A549 (cell line): ENCODE measurements around the gene CLDN6. TPM values are rescaled to one million over a fixed set of nuclear protein-coding genes. Genes with fewer than 3 reads are reported as not detected.

ENCODE experiments used
- ATAC-seq, 2 experiments: fragments of 200-7000 bp in 1 of 2; fragments of >200 bp in 1 of 2; cut with Nextera tagmentation in 1 of 2; cut with Tn5 transposase in 1 of 2; 3 replicates each; pipeline versions ENCODE4 v1.8.0 to v1.9.1; 2018 to 2020; ENCODE audit warnings: mild to moderate bottlenecking in 1 of 2, moderate library complexity in 1 of 2
- CTCF ChIA-PET: fragments of 300-600 bp; sonication (Branson Sonifier 250); formaldehyde crosslinking; extraction: SDS; loops from one replicate; lab custom pipeline; 2021; ENCODE audit warnings: antibody characterized with exemption, inconsistent platforms; lab: Yijun Ruan, JAX
- POLR2A ChIA-PET: fragments of 350-600 bp; formaldehyde crosslinking; extraction: SDS; loops from one replicate; lab custom pipeline; 2021; ENCODE audit warnings: antibody characterized with exemption, inconsistent platforms; lab: Yijun Ruan, JAX
- DNase-seq, 2 experiments: peaks; one replicate each; pipeline versions ENCODE4 v3.0.0 to v3.0.0-alpha.2; 2011 to 2016; ENCODE audit warnings: low read depth in 1 of 2, low spot score in 1 of 2
- FAIRE-seq: peaks from 2 replicates; lab custom pipeline; 2011; peaks lifted over from hg19 to GRCh38; lab: Jason Lieb, UNC
- H3K27ac ChIP-seq, 2 experiments: fragments of >200 bp; sonication (Bioruptor Twin); formaldehyde crosslinking; 3 replicates each; pipeline ENCODE4 v1.5.1; 2016 to 2017
- H3K4me1 ChIP-seq: fragments of >200 bp; sonication (Bioruptor Twin); formaldehyde crosslinking; 3 replicates; pipeline ENCODE4 v1.6.1; 2016
- H3K4me2 ChIP-seq: fragments of >200 bp; sonication (Bioruptor Twin); formaldehyde crosslinking; 3 replicates; pipeline ENCODE4 v1.6.1; 2016
- H3K4me3 ChIP-seq: fragments of >200 bp; sonication (Bioruptor Twin); formaldehyde crosslinking; 3 replicates; pipeline ENCODE4 v1.5.1; 2016
- H3K9me3 ChIP-seq: fragments of >200 bp; sonication (Bioruptor Twin); formaldehyde crosslinking; 3 replicates; pipeline ENCODE4 v1.6.1; 2016
- BCL3 ChIP-seq: fragments of >200 bp; sonication (Bioruptor Twin); formaldehyde crosslinking; IDR thresholded peaks from 3 replicates; pipeline ENCODE4 v1.6.1; 2016
- BHLHE40 ChIP-seq: IDR thresholded peaks from 2 replicates; pipeline ENCODE4 v1.6.1; 2012; ENCODE audit warnings: low read depth, low read length, inconsistent platforms
- CBX8 ChIP-seq: fragments of 200-600 bp; sonication (generic); IDR thresholded peaks from 2 replicates; pipeline ENCODE4 v1.6.1; 2016
- CEBPB ChIP-seq, 2 experiments: fragments of >200 bp in 1 of 2; sonication (Bioruptor Twin) in 1 of 2; formaldehyde crosslinking in 1 of 2; IDR thresholded peaks; 2 replicates each; pipeline ENCODE4 v1.6.1; 2012 to 2016
- CHD2 ChIP-seq: fragments of 150-350 bp; IDR thresholded peaks from 2 replicates; pipeline ENCODE4 v1.6.1; 2014; ENCODE audit warnings: low read length; ENCODE audit not compliant: partially characterized antibody
- ESRRA ChIP-seq: fragments of 150-350 bp; IDR thresholded peaks from 2 replicates; pipeline ENCODE4 v1.6.1; 2014; ENCODE audit warnings: mild to moderate bottlenecking, low read length, borderline replicate concordance
- FOSB ChIP-seq: fragments of 250-450 bp; sonication (Bioruptor Pico); IDR thresholded peaks from 2 replicates; pipeline ENCODE4 v1.5.0; 2020; ENCODE audit warnings: mild to moderate bottlenecking, moderate library complexity
- FOXS1 ChIP-seq: fragments of 250-450 bp; sonication (Bioruptor Pico); IDR thresholded peaks from 2 replicates; pipeline ENCODE4 v1.5.0; 2020; ENCODE audit warnings: mild to moderate bottlenecking, moderate library complexity
- JUN ChIP-seq, 2 experiments: fragments of >200 bp; sonication (Bioruptor Twin); formaldehyde crosslinking; IDR thresholded peaks; 2 replicates in 1 of 2; 3 replicates in 1 of 2; pipeline ENCODE4 v1.6.1; 2016 to 2017
- JUNB ChIP-seq: fragments of >200 bp; sonication (Bioruptor Twin); formaldehyde crosslinking; IDR thresholded peaks from 2 replicates; pipeline ENCODE4 v1.6.1; 2016
- KDM5A ChIP-seq: fragments of 200-600 bp; sonication (generic); IDR thresholded peaks from 2 replicates; pipeline ENCODE4 v1.6.1; 2016; ENCODE audit warnings: antibody characterized with exemption, mild to moderate bottlenecking
- MAFK ChIP-seq: fragments of 450-650 bp; IDR thresholded peaks from 2 replicates; pipeline ENCODE4 v1.6.1; 2014; ENCODE audit not compliant: partially characterized antibody
- MAX ChIP-seq: IDR thresholded peaks from 2 replicates; pipeline ENCODE4 v1.6.1; 2012
- NFE2L2 ChIP-seq: fragments of 150-350 bp; conservative IDR thresholded peaks from 2 replicates; pipeline ENCODE4 v1.6.1; 2014; ENCODE audit warnings: low read length
- PBX3 ChIP-seq: IDR thresholded peaks from 2 replicates; pipeline ENCODE4 v1.6.1; 2012
- REST ChIP-seq: fragments of 200-600 bp; sonication (generic); IDR thresholded peaks from 2 replicates; pipeline ENCODE4 v1.6.1; 2016; ENCODE audit warnings: antibody characterized with exemption, mild to moderate bottlenecking, moderate library complexity
- RNF2 ChIP-seq: fragments of 200-600 bp; sonication (generic); IDR thresholded peaks from 2 replicates; pipeline ENCODE4 v1.6.1; 2016; ENCODE audit warnings: low read depth, mild to moderate bottlenecking, antibody characterized with exemption, moderate library complexity, borderline replicate concordance
- ZC3H11A ChIP-seq: fragments of 450-650 bp; IDR thresholded peaks from 2 replicates; pipeline ENCODE4 v1.6.1; 2014; ENCODE audit warnings: antibody characterized with exemption, mild to moderate bottlenecking
- ZSCAN20 ChIP-seq: fragments of 250-450 bp; sonication (Bioruptor Pico); IDR thresholded peaks from 2 replicates; pipeline ENCODE4 v1.8.0; 2022; ENCODE audit warnings: mild to moderate bottlenecking, moderate library complexity
- WGBS: methylation state at CpG from one replicate; pipeline ENCODE4 v1.1.6; 2017; ENCODE audit errors: missing lambda C conversion rate; 5-methylcytosine and 5-hydroxymethylcytosine counted together
- polyA plus RNA-seq, 4 experiments: library from polyadenylated mRNA; depleted of rRNA in 3 of 4; stranded (reverse); fragments of >200 nt; fragmentation: RNase III in 1 of 4; extraction: RNeasy Plus Mini Kit Qiagen cat#74134 plus additional on column Dnase treatment in 1 of 4; gene quantifications; 2 replicates in 3 of 4; 3 replicates in 1 of 4; pipeline ENCODE4 v1.2.3, GENCODE V29; 2011 to 2017

Gene CLDN6
- polyA plus RNA-seq, 2 of the 4 experiments (the other 2 are of a cell fraction), result 0.25 TPM; not detected in 1

- no peak for ATAC-seq
- CTCF ChIA-PET, result interaction anchor here (13.6 to 14.8 kb wide), 2 partner anchors 13 to 22 kb away, joined by 112 to 214 read pairs; partner anchors contain the start of genes CLDN6, HCFC1R1, THOC6 and TNFRSF12A
- 84% methylated on average over 17 of the region's 17 CpGs for WGBS
- Histone ChIP-seq H3K4me1 (peaks cover 14% of the 10 kb centered on the region), H3K4me2 (no peak overlapping the region), H3K9me3 (no peaks in the 10 kb centered on the region), H3K27ac (no peak overlapping the region)
- FAIRE-seq, result no peak
- POLR2A ChIA-PET, result interaction anchor here (9.6 kb wide), 1 partner anchor 13 kb away, joined by 107 read pairs; the partner anchor contains the start of genes HCFC1R1, THOC6 and TNFRSF12A
- TF ChIP-seq CHD2 (peak; percentile 38), JUN (IDR thresholded peaks at IDR 0.05) (no peak)
- TF ChIP-seq, all 56 proteins: peak for 1
- no peak for DNase-seq
- no peak overlapping the region for H3K4me3 ChIP-seq
These were observed 9.9 kb downstream of the CLDN6 start for GRCh38 chr16:3007957-3008689.

- Histone ChIP-seq H3K27ac (no peak overlapping the region), H3K4me3 (no peak overlapping the region), H3K4me2 (no peak overlapping the region), H3K4me1 (peaks cover 8% of the 10 kb centered on the region; the same call in 1 of the 3 replicates), H3K9me3 (no peaks in the 10 kb centered on the region)
- CTCF ChIA-PET, result interaction anchor here (13.6 to 14.8 kb wide), 2 partner anchors 13 to 22 kb away, joined by 112 to 214 read pairs; partner anchors contain the start of genes CLDN6, HCFC1R1, THOC6 and TNFRSF12A
- POLR2A ChIA-PET, result interaction anchor here (9.6 kb wide), 1 partner anchor 14 kb away, joined by 107 read pairs; the partner anchor contains the start of genes HCFC1R1, THOC6 and TNFRSF12A
- 83% methylated on average over 13 of the region's 13 CpGs for WGBS
- no peak for TF ChIP-seq ZC3H11A
- no peak for TF ChIP-seq FOXS1 (CRISPR knock-in tag)
- TF ChIP-seq REST, result no peak
- no peak for TF ChIP-seq CBX8
- TF ChIP-seq BHLHE40, result no peak
- no peak for TF ChIP-seq MAFK
- no peak for TF ChIP-seq MAX
- TF ChIP-seq BCL3, result no peak
- no peak for TF ChIP-seq FOSB (CRISPR knock-in tag)
- no peak for TF ChIP-seq ESRRA
- no peak for TF ChIP-seq ZSCAN20 (CRISPR knock-in tag)
- no peak for TF ChIP-seq CEBPB (IDR thresholded peaks at IDR 0.05)
- no peak for TF ChIP-seq KDM5A
- no peak for TF ChIP-seq NFE2L2
- no peak for TF ChIP-seq JUNB
- TF ChIP-seq PBX3, result no peak
- TF ChIP-seq RNF2, result no peak
- FAIRE-seq (no peak), ATAC-seq (no peak), DNase-seq (no peak)
These were observed 10.7 kb downstream of the CLDN6 start for GRCh38 chr16:3007059-3007956.
